Measurements from ENCODE around the gene SERGEF. TPM values are rescaled to one million over a fixed set of nuclear protein-coding genes. Genes with fewer than 3 reads are reported as not detected.
"Not testable (repeated sequence)": the region's sequence is repeated elsewhere in the genome, so short reads cannot be mapped to it uniquely, and the experiment has no call there.

SERGEF gene
- total RNA-seq, 1 experiment from 2014 or later: 13.3 TPM

GRCh38 chr11:17898782-17899181 lies 114.1 kb downstream of the SERGEF start:
- DNase-seq (ENCODE audit: low read depth in 1 of 2, low spot score in 2 of 2): no peak
- H3K4me1 ChIP-seq (replicated peaks): no peaks in the 10 kb centered on the region
- H3K36me3 ChIP-seq: no peaks in the 10 kb centered on the region
- H3K27ac ChIP-seq: no peak overlapping the region
- no peaks in the 10 kb centered on the region for H3K9me3 ChIP-seq (replicated peaks)
- no peak overlapping the region for H3K4me3 ChIP-seq
- no peaks in the 10 kb centered on the region for H3K27me3 ChIP-seq (replicated peaks)

GRCh38 chr11:17898071-17898470 lies 114.8 kb downstream of the SERGEF start:
- H3K27me3 ChIP-seq (replicated peaks): no peaks in the 10 kb centered on the region
- H3K36me3 ChIP-seq: no peaks in the 10 kb centered on the region
- H3K27ac ChIP-seq: no peak overlapping the region
- no peak for DNase-seq (ENCODE audit: low read depth in 1 of 2, low spot score in 2 of 2)
- H3K4me3 ChIP-seq: no peak overlapping the region
- H3K9me3 ChIP-seq (replicated peaks): no peaks in the 10 kb centered on the region
- no peaks in the 10 kb centered on the region for H3K4me1 ChIP-seq (replicated peaks)

DNA sequence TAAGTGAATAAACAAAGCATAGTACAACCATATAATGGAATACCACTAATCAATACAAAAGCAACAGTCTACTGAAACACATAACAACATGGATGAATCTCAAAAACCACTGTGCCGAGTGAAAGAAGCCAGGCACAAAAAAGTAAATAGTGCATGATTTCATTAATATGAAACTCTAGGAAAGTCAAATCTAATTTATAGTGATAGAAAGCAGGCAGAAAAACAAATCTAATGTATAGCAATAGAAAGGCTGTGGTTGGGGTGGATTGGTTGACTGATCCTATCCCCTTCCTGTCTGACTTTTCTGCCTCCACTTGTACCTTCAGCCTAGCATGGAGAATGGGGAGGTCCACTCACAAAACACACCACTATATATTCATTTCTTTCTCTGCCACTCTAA lies 115.4 kb downstream of the SERGEF start:
- Histone ChIP-seq H3K4me3 (no peak overlapping the region), H3K9me3 (replicated peaks) (no peaks in the 10 kb centered on the region), H3K4me1 (replicated peaks) (no peaks in the 10 kb centered on the region), H3K36me3 (no peaks in the 10 kb centered on the region), H3K27me3 (replicated peaks) (no peaks in the 10 kb centered on the region), H3K27ac (no peak overlapping the region)
- no peak for DNase-seq (ENCODE audit: low read depth in 1 of 2, low spot score in 2 of 2)

DNA sequence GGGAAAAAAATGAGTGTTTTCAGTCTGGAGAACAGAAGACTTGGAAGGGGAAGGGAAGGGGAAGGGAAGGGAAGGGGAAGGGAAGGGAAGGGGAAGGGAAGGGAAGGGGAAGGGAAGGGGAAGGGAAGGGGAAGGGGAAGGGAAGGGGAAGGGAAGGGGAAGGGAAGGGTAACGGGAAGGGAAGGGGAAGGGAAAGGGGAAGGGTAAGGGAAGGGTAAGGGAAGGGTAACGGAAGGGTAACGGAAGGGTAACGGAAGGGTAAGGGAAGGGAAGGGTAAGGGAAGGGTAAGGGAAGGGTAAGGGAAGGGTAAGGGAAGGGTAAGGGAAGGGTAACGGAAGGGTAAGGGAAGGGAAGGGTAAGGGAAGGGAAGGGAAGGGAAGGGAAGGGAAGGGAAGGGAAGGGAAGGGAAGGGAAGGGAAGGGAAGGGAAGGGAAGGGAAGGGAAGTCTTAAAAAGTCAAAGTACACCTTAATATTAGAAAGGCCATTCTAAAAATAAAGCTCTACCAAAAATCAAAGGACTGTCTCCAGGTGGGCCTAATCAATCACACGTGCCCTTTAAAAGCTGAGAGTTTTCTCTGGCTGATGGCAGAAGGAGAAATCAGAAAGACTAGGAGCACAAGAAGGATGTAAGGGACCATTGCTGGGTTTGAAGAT lies 116.2 kb downstream of the SERGEF start:
- DNase-seq (ENCODE audit: low read depth in 1 of 2, low spot score in 2 of 2); H3K27me3 ChIP-seq (replicated peaks); H3K4me1 ChIP-seq (replicated peaks); H3K36me3 ChIP-seq; H3K9me3 ChIP-seq (replicated peaks); H3K4me3 ChIP-seq; H3K27ac ChIP-seq: not testable (repeated sequence)

GRCh38 chr11:17894929-17895658 lies 117.8 kb downstream of the SERGEF start:
- no peak for DNase-seq (ENCODE audit: low read depth in 1 of 2, low spot score in 2 of 2)
- H3K27me3 ChIP-seq (replicated peaks): no peaks in the 10 kb centered on the region
- H3K9me3 ChIP-seq (replicated peaks): no peaks in the 10 kb centered on the region
- no peaks in the 10 kb centered on the region for H3K4me1 ChIP-seq (replicated peaks)
- H3K36me3 ChIP-seq: no peaks in the 10 kb centered on the region
- no peak overlapping the region for H3K27ac ChIP-seq
- no peak overlapping the region for H3K4me3 ChIP-seq

GRCh38 chr11:17892409-17892808 lies 120.4 kb downstream of the SERGEF start:
- Histone ChIP-seq H3K36me3 (no peaks in the 10 kb centered on the region), H3K27me3 (replicated peaks) (no peaks in the 10 kb centered on the region), H3K27ac (no peak overlapping the region), H3K4me1 (replicated peaks) (no peaks in the 10 kb centered on the region), H3K9me3 (replicated peaks) (no peaks in the 10 kb centered on the region), H3K4me3 (no peak overlapping the region)
- DNase-seq (ENCODE audit: low read depth in 1 of 2, low spot score in 2 of 2): no peak

GRCh38 chr11:17890325-17890724 lies 122.5 kb downstream of the SERGEF start:
- H3K9me3 ChIP-seq (replicated peaks): no peaks in the 10 kb centered on the region
- H3K27me3 ChIP-seq (replicated peaks): no peaks in the 10 kb centered on the region
- H3K4me1 ChIP-seq (replicated peaks): no peaks in the 10 kb centered on the region
- no peak overlapping the region for H3K4me3 ChIP-seq
- no peak overlapping the region for H3K27ac ChIP-seq
- no peak for DNase-seq (ENCODE audit: low read depth in 1 of 2, low spot score in 2 of 2)
- no peaks in the 10 kb centered on the region for H3K36me3 ChIP-seq

GRCh38 chr11:17887779-17888178 lies 125.1 kb downstream of the SERGEF start:
- no peak overlapping the region for H3K4me3 ChIP-seq
- no peak overlapping the region for H3K27ac ChIP-seq
- no peaks in the 10 kb centered on the region for H3K36me3 ChIP-seq
- H3K4me1 ChIP-seq (replicated peaks): no peaks in the 10 kb centered on the region
- no peaks in the 10 kb centered on the region for H3K27me3 ChIP-seq (replicated peaks)
- no peaks in the 10 kb centered on the region for H3K9me3 ChIP-seq (replicated peaks)
- no peak for DNase-seq (ENCODE audit: low read depth in 1 of 2, low spot score in 2 of 2)

DNA sequence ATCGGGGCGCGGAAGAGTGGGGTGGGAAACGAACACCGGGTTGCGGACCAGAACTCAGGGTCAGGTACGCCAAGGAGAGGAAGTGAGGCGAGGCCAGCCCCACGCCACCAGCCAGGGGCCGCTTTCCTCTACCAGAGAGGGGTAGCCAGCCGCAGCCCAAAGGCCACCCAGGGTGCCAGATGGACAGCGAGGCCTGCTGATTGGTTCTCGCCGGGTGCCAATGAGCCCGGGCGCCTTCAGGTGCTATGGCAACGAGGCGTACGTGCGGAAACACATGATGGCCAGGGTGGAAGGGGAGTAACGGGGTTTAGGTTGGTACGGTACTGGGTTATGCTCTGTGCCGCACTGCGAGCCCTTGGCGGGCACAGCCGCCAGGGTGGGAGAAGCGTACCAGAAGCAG lies 128.9 kb downstream of the SERGEF start:
- no peak for DNase-seq (ENCODE audit: low read depth in 1 of 2, low spot score in 2 of 2)

GRCh38 chr11:17883057-17883456 lies 129.8 kb downstream of the SERGEF start:
- DNase-seq (ENCODE audit: low read depth in 1 of 2, low spot score in 2 of 2): no peak
- H3K27ac ChIP-seq: no peak overlapping the region
- H3K36me3 ChIP-seq: no peaks in the 10 kb centered on the region
- H3K4me3 ChIP-seq: no peak overlapping the region
- H3K9me3 ChIP-seq (replicated peaks): no peaks in the 10 kb centered on the region
- H3K27me3 ChIP-seq (replicated peaks): no peaks in the 10 kb centered on the region
- H3K4me1 ChIP-seq (replicated peaks): no peaks in the 10 kb centered on the region

More for the DNA sequence above, 128.9 kb downstream of the SERGEF start:
- Histone ChIP-seq H3K27ac (no peak overlapping the region), H3K27me3 (replicated peaks) (no peaks in the 10 kb centered on the region), H3K9me3 (replicated peaks) (no peaks in the 10 kb centered on the region), H3K4me3 (no peak overlapping the region), H3K4me1 (replicated peaks) (no peaks in the 10 kb centered on the region), H3K36me3 (no peaks in the 10 kb centered on the region)

DNA sequence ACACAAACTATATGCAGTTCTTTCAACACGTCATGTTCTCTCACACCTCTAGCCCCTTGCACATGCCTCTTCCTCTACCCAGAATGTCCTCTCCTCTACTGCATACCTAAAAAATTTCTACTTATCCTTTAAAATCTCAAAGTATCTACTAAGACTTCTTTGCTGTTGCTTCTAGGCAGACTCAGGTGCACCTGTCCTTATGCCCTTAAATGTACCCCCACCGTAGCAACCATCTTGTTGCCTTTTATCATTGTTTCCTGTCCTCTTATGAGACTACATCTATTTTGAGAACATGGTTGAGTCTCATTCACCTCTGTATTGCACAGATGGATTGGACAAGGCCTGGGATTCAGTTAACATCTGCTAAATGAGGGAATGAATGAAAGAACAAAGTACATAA lies 134.1 kb downstream of the SERGEF start:
- no peak for DNase-seq (ENCODE audit: low read depth in 1 of 2, low spot score in 2 of 2)
- Histone ChIP-seq H3K27ac (no peak overlapping the region), H3K9me3 (replicated peaks) (no peaks in the 10 kb centered on the region), H3K36me3 (no peaks in the 10 kb centered on the region), H3K27me3 (replicated peaks) (no peaks in the 10 kb centered on the region), H3K4me1 (replicated peaks) (no peaks in the 10 kb centered on the region), H3K4me3 (no peak overlapping the region)

DNA sequence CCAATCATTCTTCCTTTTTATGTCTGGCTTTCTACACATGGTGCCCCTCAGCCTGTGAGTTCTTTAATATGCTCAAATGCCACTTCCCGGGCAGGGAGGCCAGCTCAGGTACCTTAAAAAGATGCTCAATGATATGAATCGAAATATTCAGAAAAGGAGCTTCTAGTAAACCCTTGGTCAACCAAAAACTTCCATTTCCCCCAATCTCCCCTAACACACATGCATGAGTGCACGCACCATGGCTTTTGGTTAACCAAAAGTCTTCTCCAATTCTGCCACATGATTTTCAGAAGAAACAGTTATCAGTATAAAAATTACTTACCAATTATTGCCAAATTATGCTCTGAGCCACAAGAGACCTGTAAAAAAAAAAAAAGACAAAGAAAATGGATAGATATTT lies 135.0 kb downstream of the SERGEF start:
- H3K9me3 ChIP-seq (replicated peaks): no peaks in the 10 kb centered on the region
- H3K4me3 ChIP-seq: no peak overlapping the region
- no peaks in the 10 kb centered on the region for H3K36me3 ChIP-seq
- no peak overlapping the region for H3K27ac ChIP-seq
- no peaks in the 10 kb centered on the region for H3K27me3 ChIP-seq (replicated peaks)
- no peaks in the 10 kb centered on the region for H3K4me1 ChIP-seq (replicated peaks)
- DNase-seq (ENCODE audit: low read depth in 1 of 2, low spot score in 2 of 2): peak in 1 of 2 experiments; percentile 28

DNA sequence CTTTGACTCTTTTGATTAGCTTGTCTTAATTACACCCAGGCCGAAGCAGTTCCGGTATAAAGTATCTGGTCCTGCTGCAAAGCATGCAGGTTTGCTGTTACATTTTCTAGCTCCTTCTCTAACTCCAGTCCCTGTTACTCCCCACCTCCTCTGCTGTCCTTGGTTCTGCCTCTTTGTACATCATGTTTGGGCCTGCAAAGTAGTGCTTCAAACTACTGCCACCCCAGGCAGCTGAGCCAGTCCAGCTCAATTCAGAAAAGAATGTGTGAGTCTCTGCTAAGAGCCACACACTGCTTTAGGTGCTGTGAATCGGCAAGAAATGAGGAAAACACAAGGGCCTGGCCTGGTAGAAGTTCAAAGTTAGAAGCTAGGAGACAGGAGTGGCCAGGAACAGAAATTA lies 136.0 kb downstream of the SERGEF start:
- no peaks in the 10 kb centered on the region for H3K9me3 ChIP-seq (replicated peaks)
- no peaks in the 10 kb centered on the region for H3K36me3 ChIP-seq
- H3K27ac ChIP-seq: no peak overlapping the region
- DNase-seq (ENCODE audit: low read depth in 1 of 2, low spot score in 2 of 2): peak in 1 of 2 experiments; percentile 23
- no peak overlapping the region for H3K4me3 ChIP-seq
- H3K4me1 ChIP-seq (replicated peaks): no peaks in the 10 kb centered on the region
- no peaks in the 10 kb centered on the region for H3K27me3 ChIP-seq (replicated peaks)

GRCh38 chr11:17875891-17876290 lies 137.0 kb downstream of the SERGEF start:
- peak in 1 of 2 experiments; percentile 35 for DNase-seq (ENCODE audit: low read depth in 1 of 2, low spot score in 2 of 2)
- H3K4me1 ChIP-seq (replicated peaks): no peaks in the 10 kb centered on the region
- no peak overlapping the region for H3K4me3 ChIP-seq
- no peaks in the 10 kb centered on the region for H3K27me3 ChIP-seq (replicated peaks)
- H3K27ac ChIP-seq: no peak overlapping the region
- no peaks in the 10 kb centered on the region for H3K36me3 ChIP-seq
- H3K9me3 ChIP-seq (replicated peaks): no peaks in the 10 kb centered on the region
